Gastrocnemius medialis (tissue), 4 donors: ENCODE measurements around the gene RNU2-1.

Experiments
- CTCF ChIP-seq, 5 experiments: fragments of 450-650 bp in 3 of 5; fragments of 200-600 bp in 2 of 5; sonication (generic) in 2 of 5; IDR thresholded peaks in 4 of 5; conservative IDR thresholded peaks in 1 of 5; 1 replicate in 4 of 5; 2 replicates in 1 of 5; pipeline ENCODE4 v1.5.1; 2016 to 2019; ENCODE audit warnings: antibody characterized with exemption in 5 of 5, mild to moderate bottlenecking in 3 of 5, moderate library complexity in 3 of 5
- POLR2A ChIP-seq, 2 donors: fragments of 450-650 bp; IDR thresholded peaks; one replicate each; pipeline ENCODE4 v1.6.1; 2017; ENCODE audit warnings: antibody characterized with exemption in 2 of 2, mild to moderate bottlenecking in 2 of 2, moderate library complexity in 2 of 2

DNA sequence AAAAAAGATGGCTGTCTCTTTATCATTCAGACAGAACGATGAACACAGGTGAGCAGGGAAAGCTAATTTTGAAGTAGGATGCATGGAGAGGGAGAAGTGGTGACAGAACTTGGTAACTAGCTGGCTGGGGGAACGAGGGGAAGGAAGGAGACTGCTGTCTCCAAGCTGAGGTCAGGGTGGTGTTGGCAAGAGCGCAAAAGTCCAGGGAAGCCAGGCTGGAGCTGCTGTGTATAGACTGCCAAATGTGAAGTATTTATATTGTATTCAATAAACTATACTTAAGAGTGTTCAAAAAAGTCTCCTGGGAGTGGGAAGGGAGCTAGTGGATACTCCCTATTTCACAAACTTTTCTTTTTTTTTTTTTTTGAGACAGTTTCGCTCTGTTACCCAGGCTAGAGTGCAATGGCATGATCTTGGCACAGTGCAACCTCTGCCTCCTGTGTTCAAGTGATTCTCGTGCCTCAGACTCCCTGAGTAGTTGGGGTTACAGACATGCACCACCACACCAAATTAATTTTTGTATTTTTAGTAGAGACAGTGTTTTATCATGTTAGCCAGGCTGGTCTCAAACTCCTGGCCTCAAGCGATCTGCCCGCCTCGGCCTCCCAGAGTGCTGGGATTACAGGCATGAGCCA lies 13.9 kb downstream of the RNU2-1 start:
- TF ChIP-seq CTCF (IDR thresholded peaks at IDR 0.05 in 4 of 5, conservative IDR thresholded peaks at IDR 0.05 in 1 of 5) (no peak), POLR2A (IDR thresholded peaks at IDR 0.05) (no peak)
